Hepatocyte (in vitro differentiated cells): ENCODE data around the gene FNIP2.

ENCODE experiments used
- EZH2 ChIP-seq: fragments of 200-600 bp; sonication (generic); IDR thresholded peaks from 2 replicates; pipeline ENCODE4 v1.6.1; 2016; ENCODE audit warnings: antibody characterized with exemption, mild to moderate bottlenecking, borderline replicate concordance
- EZH2phosphoT487 ChIP-seq: fragments of 200-600 bp; sonication (generic); IDR thresholded peaks from one replicate; pipeline ENCODE4 v1.6.1; 2018; ENCODE audit warnings: antibody characterized with exemption, mild to moderate bottlenecking, low read depth, moderate library complexity; ENCODE audit not compliant: unreplicated experiment, severe bottlenecking
- TF ChIP-seq, protein P1 (sequence below): fragments of 200-600 bp; sonication (generic); IDR thresholded peaks from 2 replicates; pipeline ENCODE4 v1.5.1; 2016; ENCODE audit warnings: antibody characterized with exemption, mild to moderate bottlenecking; ENCODE audit not compliant: poor library complexity

DNA sequence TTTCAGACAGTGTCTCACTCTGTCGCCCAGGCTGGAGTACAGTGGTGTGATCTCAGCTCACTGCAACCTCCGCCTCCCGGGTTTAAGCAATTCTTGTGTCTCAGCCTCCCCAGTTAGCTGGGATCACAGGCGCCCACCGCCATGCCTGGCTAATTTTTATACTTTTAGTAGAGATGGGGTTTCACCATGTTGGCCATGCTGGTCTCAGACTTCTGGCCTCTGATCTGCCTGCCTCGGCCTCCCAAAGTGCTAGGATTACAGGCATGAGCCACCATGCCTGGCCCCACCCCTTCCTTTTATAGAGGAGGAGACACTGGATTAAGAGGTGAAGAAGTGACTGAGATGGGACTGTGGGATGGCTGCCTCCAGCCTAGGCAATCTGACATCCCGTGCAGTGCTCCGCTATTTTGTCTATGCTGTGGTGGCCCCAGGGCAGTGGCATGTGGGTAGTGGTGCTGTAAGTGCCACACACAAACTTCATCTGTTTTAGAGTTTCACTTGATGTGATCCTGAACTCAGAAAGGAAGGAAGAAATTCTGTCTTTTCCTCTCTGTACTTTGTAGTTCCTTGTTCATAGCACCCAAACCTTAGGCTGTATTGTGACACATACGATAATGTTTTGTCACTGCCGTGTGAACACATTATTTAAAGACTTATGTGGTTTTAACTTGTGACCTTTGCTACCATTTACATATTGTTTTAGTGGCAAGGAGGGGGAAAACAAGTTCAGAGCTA is 48.9 kb downstream of the FNIP2 start:
- TF ChIP-seq, protein P1, sequence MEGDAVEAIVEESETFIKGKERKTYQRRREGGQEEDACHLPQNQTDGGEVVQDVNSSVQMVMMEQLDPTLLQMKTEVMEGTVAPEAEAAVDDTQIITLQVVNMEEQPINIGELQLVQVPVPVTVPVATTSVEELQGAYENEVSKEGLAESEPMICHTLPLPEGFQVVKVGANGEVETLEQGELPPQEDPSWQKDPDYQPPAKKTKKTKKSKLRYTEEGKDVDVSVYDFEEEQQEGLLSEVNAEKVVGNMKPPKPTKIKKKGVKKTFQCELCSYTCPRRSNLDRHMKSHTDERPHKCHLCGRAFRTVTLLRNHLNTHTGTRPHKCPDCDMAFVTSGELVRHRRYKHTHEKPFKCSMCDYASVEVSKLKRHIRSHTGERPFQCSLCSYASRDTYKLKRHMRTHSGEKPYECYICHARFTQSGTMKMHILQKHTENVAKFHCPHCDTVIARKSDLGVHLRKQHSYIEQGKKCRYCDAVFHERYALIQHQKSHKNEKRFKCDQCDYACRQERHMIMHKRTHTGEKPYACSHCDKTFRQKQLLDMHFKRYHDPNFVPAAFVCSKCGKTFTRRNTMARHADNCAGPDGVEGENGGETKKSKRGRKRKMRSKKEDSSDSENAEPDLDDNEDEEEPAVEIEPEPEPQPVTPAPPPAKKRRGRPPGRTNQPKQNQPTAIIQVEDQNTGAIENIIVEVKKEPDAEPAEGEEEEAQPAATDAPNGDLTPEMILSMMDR, result no peak
- TF ChIP-seq EZH2phosphoT487, result no peak
- no peak for TF ChIP-seq EZH2
